Measurements from ENCODE around the gene SHBG.
"Not testable (repeated sequence)": the region's sequence is repeated elsewhere in the genome, so short reads cannot be mapped to it uniquely, and the experiment has no call there.

SHBG gene

DNA sequence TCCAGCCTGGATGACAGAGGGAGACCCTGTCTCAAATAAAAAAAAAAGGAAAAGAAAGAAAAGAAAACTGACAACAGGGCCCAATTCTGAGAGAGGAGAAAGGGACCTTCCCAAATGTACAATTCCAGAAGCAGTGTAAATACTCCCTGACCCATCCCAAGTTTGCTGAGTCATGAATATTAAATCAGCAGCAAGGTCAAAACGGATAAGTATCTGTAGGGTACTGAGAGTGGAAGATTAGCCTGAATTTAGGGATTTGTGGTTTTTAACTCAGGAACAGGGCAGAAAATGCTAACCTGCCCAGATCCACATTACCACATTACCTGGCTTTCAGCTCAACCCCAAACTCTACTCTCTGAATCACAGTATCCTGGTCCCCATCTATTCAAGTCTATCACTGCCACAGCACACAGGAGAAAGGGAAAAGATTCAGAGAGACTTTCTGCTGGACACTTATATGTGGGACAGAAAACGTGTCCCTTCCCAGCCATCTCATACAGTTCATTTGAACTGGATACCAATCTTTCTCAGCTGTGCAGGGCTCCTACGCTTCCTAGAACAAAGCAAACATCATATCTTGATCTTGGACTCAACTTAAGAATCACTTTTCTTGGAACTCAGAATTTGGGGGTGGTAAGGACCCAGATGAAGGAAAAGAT, 18.2 kb upstream of the SHBG start:
- DNase-seq (ENCODE audit: low read depth in 2 of 2): no peak

DNA sequence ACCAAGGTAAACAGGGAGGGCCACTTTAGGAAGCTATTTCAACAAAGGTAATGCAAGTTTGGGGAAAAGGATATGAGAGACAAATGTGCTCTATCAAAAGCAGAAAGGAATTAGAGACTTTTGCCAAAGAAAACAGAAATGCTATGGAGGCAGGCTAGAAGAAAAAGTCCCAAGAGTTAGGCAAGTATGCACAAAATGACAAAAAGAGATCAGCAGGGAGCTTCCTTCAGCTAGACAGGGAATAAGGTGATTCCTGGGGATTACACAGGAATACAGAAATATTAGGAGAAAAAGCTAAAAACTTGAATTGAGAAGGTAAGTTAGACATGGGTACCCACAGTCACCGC, 17.7 kb upstream of the SHBG start:
- no peak for DNase-seq (ENCODE audit: low read depth in 2 of 2)

DNA sequence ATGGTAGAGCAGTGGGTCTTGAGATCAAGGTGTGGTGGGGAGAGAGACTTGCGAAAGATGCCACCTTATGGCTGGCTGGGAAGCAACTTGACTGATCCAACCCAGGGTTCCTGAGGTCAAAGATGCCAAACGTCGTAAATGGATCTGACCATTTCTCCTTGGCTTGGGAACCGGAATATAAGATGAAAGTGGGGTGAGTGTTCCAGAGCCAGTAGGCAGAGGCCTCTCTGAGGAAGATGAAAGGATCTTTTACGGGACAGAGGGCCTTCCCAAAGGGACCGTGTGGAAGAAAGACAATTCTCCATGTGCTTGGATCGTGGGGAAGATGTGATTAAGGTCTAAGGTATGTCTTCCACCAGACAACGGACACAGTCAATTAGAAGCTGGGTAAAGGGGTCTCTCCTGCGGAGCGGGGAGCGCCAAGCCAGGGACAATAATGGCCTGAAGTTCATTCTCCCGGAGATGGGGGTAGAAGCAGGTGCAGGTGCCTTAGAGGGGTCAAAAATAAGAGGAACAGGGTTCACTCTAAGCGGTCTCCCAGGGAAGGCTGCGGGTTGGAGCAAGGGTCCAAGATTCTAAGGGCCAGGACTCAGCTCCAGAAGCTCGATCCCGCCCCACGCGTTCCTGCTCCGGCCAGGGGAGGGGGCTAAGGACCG, 16.0 kb upstream of the SHBG start:
- no peak for DNase-seq (ENCODE audit: low read depth in 2 of 2)

DNA sequence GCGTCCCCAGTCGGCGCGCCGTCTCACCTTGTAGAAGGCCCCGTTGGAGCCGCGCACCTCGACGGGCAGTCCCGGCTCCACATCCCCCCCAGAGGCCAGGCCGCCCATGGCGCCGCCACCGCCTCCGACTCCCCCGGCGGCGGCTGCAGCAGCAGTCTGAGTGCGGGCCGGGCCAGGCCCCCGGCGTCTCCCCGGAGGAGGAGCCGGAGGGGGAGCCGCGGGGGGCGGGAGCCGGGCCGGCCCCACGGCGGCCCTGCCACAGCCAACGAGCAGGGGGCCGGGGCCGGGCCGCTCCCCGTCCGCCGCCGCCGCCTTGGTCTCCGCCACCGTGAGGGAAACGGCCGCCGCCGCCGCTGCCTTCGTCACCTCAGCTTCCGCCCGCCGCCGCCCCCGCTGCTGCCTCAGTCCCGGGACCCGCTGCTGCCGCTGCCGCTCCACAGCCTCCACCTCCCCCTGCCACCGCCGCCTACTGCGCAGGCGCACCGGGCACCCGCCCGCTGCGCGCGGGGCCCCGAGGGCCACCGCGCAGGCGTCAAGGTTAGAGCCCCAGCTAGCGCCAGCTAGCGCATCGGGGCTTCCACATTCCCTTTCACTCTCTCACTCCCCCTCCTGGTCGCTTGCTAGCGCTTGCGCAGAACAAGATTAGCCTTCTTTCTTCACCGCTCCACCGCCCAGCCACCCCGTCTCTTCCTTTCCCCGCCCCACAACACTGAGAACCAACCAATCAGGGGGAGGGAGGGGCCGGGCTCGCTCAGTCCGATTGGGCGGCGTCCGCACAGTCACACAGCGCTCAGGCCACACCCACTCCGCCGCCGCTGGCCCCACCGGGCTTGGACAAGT, 15.3 kb upstream of the SHBG start, which contains the start of gene FXR2:
FXR2 (minus strand) TSS at position 473 of the 840 bp plus-strand sequence; CDS start at position 108, 365 bp downstream.
- peak; percentile 99 for DNase-seq (ENCODE audit: low read depth in 2 of 2)

DNA sequence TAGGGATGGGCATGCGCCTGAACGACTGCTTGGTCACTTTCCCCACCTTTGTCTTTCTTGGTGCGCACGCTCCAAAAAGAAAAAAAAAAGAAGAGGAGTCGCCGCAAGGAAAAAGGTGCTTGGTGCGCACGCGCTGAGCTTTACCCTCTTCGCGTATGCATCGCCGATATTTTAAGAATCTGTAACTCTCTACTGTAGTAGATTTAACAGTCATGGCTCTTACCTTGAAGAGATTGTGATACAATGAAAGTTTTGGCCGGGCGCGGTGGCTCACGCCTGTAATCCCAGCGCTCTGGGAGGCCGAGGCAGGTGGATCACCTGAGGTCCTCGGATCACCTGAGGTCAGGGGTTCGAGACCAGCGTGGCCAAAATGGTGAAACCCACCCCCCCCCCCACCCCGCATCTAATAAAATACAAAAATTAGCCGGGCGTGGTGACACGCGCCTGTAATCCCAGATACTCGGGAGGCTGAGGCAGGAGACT, 14.6 kb upstream of the SHBG start:
- DNase-seq (ENCODE audit: low read depth in 2 of 2): no peak

DNA sequence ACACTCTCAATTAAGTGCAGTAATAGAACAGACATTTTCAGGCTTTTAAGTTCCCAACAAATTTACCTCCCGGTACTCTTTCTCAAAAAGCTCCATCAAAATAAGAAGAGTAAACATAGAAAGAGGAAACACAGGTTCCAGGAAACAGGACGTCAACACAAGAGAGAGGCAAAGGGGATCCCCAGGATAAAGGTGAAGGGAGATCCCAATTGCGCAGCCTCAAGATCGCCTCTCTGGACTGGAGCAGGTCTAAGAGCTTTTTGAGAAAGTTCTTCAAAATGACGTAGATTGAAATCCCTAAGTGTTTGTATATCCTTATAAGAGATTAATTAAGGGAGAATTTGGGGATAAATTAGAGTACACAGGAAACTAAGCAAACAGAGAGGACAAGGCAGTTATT, 11.3 kb upstream of the SHBG start:
- DNase-seq (ENCODE audit: low read depth in 2 of 2): no peak

DNA sequence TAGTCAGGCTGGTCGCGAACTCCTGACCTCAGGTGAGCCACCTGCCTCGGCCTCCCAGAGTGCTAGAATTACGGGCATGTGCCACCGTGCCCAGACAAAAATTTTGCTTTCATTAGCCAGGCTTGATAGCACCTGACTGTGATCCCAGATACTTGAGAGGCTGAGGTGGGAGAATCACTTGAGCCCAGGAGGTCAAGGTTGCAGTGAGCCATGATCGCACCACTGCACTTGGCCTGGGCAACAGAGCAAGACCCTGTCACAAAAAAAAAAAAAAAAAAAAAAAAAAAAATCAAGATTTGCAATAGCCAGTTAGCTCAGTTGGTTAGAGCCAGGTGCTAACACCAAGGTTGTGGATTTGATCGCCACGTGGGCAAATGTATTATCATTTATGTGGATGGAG, 9.1 kb upstream of the SHBG start:
- no peak for DNase-seq (ENCODE audit: low read depth in 2 of 2)

DNA sequence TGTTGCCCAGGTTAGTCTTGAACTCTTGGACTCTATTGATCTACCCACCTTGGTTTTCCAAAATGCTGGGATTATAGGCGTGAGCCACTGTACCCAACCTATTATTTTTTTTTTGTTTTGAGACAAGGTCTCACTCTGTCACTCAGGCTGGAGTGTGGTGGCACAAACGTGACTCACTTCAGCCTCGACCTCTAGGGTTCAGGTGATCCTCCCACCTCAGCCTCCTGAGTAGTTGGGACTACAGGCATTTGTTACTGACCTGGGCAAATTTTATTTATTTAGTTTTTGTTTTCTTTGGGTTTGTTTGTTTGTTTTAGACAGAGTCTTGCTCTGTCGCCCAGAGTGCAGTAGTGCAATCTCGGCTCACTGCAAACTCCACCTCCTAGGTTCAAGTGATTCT, 6.3 kb upstream of the SHBG start:
- DNase-seq (ENCODE audit: low read depth in 2 of 2): no peak

DNA sequence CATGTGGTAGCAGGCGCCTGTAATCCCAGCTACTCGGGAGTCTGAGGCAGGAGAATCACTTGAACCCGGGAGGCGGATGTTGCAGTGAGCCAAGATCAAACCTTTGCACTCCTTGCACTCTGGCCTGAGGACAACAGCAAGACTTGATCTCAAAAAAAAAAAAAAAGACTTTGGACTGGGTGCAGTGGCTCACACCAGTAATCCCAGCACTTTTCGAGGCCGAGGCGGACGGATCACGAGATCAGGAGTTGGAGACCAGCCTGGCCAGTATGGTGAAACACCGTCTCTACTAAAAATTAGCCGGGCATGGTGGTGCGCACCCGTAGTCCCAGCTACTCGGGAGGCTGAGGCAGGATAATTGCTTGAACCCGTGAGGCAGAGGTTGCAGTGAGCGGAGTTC, 4.2 kb upstream of the SHBG start:
- not testable (repeated sequence) for DNase-seq (ENCODE audit: low read depth in 2 of 2)

DNA sequence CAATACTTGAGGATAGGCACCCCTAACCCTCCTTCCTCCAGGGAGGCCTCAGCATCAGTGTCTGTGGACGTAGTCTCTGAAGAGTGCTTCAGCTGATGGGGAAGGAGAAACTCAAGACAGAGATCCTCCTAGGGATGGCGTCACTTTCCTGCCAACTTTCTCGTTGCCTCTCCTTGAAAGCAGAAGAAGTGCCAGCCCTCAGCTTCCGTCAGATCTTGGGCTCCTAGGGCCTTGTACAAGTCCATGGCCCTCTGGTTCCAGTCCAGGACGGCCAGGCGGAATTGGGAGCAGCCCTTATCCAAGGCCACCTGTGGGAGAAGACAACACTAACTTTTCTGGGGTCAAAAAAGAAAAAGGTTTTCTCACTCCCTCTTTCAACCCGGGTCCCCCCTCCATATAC, 3.6 kb upstream of the SHBG start:
- DNase-seq (ENCODE audit: low read depth in 2 of 2): no peak

DNA sequence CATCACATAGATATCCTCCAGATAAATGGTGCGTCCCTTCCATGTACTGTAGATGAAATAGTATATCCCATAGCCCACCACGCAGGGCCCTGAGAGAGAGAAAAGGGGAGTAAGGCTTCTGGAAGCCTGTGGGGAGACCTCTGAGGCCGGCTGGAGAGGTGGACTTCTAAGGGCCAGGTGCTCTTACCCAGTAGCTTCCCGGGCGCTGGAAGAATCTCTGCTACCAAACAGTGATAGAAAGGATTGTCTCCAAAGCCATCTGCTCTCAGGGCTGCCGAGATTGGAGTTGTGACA, 3.0 kb upstream of the SHBG start:
- DNase-seq (ENCODE audit: low read depth in 2 of 2): no peak

DNA sequence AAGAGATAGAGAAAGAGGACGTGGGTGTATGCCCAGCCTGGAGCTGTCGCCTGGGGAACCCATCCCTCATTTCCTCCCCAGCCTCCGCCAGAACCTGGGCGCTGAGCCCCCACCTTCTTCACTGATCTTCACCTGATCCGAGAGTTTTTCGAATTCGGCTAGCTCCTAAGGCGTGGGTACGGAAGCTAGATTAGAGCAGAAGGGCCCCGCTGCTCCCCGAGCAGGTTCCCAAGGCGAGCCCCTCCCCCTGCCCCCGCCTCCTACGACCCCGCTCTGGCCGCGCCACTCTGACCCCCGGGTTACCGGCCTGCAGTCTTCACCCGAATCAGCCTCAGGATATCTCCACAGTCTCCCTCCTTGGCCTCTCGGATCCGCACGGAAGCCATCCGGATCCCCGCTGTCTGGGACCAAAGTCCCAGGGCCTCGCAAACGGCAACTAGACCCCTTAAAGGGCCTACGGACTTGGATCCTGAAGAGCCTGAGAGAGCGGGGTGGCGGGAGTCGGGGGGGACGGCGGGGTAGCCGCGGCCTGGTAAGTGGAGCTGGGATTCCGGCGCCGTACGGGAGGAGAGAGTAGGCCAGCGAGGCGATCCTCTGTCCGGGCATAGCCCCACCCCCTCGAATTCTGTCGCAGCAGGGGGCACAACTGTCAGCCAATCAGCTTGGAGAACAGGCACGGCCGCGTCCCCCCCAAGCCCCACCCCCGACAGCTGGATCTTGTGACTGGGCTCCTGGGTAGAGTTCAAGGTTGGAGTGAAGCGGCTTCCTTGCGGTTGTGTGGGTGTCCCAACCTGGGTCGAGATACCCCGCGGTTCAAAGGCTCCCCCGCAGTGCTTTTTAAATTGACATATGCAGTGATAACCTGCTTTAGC, 2.4 kb upstream of the SHBG start, which contains the start of gene SAT2:
SAT2 (minus strand) TSS at position 572 of the 872 bp plus-strand sequence; CDS start at position 386, 186 bp downstream.
- DNase-seq (ENCODE audit: low read depth in 2 of 2): peak; percentile 85 to 86

DNA sequence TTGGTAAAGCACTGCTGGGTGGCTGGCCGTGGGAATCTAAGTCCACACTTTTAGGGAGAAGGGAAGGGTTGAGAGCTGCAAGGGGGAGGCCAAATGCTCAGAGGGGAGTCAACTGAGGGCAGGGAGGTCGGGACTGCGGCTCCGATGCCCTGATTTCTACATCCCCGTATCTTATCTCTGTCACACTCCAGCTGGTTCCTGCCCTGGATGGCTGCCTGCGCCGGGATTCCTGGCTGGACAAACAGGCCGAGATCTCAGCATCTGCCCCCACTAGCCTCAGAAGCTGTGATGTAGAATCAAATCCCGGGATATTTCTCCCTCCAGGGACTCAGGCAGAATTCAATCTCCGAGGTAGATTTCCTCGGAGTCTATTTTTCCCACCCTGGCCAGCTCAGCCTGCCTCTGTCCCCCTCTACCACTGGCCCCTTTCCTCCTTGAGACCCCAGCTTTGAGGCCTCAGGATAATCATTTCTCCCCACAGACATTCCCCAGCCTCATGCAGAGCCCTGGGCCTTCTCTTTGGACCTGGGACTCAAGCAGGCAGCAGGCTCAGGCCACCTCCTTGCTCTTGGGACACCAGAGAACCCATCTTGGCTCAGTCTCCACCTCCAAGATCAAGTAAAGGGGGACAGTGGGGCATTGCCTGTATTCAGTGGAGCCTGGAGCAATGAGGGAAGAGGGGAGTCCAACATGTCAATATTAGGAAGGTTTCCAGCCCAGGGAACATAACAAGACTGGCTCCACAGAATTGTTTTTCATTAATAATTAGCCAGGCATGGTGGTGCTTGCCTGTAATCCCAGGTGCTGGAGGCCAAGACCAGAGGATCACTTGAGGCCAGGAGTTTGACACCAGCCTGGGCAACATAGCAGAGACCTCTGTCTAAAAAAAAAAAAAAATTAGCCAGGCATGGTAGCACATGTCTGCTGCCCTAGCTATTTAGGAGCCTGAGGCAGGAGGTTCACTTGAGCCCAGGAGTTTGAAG, 1.8 kb downstream of the SHBG start:
- DNase-seq (ENCODE audit: low read depth in 2 of 2): no peak

DNA sequence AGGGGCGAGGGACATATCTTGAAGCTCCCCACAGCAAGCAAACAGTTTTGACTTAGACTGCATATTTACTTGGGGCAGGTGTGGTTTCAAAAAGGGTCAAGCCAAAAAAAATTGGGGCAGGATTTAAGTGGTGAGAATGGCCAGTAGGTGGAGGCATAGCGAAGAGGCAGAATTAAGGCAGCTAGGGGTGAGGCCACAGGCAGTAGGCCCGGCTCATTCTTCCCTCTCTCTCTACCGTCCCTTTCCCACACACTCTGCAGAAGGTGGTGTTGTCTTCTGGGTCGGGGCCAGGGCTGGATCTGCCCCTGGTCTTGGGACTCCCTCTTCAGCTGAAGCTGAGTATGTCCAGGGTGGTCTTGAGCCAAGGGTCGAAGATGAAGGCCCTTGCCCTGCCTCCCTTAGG, 2.6 kb downstream of the SHBG start:
- no peak for DNase-seq (ENCODE audit: low read depth in 2 of 2)

DNA sequence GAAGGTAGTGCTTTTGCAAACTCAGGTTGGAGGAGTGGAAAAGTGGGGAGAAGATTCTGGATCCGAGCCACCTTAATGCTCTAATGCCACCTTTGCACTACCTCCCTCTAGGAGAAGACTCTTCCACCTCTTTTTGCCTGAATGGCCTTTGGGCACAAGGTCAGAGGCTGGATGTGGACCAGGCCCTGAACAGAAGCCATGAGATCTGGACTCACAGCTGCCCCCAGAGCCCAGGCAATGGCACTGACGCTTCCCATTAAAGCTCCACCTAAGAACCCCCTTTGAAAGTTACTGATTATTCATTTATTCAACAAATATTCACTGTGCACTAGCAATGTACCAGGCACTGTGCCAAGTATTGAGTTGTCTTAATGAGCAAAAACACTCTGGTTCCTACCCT, 3.2 kb downstream of the SHBG start:
- no peak for DNase-seq (ENCODE audit: low read depth in 2 of 2)

DNA sequence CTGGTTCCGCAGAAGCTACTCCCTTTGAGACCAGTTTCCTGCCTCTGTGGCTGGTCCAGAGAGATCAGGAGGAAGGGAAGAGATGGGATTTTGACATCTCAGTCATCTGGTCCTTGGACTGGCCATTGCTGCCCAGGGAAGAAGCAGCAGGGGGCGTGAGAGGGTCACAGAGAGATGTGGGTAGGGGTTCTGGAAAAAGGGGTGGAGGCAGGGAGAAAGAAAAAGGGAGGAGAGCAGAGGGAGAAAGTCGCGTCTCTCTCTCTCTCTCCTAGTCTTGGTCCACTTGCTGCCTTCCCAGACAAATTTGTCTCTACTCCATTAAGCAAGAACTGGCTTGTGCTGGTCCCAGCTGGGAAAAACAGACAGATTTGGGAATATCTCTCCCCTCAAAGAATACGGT, 4.4 kb downstream of the SHBG start:
- DNase-seq (ENCODE audit: low read depth in 2 of 2): no peak

DNA sequence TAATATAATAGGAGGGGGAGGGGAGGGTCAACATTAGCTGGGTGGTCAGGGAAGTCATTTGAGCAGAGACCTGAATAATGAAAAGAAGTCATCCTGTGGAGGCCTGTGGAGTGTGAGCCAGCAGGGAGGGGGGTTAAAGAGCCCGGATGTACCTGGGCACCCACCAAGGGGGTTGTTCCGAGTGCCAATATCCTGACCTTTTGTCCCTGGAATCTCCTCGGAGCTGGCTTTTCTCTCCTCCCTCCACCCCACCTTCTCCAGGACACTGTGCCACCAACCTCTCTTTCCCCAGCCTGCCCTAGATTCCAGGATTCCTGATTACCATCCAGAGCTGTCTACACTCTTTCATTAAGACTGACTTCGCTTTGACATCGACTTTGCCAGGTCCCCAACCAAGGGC, 6.2 kb downstream of the SHBG start:
- DNase-seq (ENCODE audit: low read depth in 2 of 2): no peak

DNA sequence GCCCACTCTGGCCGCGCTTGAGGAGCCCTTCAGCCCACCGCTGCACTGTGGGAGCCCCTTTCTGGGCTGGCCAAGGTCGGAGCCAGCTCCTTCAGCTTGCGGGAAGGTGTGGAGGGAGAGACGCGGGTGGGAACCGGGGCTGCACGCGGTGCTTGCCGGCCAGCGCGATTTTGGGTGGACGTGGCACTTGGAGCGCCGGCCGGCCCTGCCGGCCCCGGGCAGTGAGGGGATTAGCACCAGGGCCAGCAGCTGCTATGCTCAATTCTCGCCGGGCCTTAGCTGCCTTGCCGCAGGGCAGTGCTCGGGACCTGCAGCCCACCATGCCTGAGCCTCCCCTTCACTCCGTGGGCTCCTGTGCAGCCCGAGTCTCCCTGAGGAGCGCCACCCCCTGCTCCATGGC, 10.8 kb downstream of the SHBG start:
- DNase-seq (ENCODE audit: low read depth in 2 of 2): no peak

DNA sequence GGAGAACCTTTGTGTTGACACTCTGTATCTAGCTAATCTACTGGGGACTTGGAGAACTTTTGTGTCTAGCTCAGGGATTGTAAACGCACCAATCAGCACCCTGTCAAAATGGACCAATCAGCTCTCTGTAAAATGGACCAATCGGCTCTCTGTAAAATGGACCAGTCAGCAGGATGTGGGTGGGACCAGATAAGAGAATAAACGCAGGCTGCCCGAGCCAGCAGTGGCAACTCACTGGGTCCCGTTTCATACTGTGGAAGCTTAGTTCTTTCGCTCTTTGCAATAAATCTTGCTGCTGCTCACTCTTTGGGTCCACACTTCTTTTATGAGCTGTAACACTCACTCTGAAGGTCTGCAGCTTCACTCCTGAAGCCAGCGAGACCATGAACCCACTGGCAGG, 11.7 kb downstream of the SHBG start:
- DNase-seq (ENCODE audit: low read depth in 2 of 2): not testable (repeated sequence)

DNA sequence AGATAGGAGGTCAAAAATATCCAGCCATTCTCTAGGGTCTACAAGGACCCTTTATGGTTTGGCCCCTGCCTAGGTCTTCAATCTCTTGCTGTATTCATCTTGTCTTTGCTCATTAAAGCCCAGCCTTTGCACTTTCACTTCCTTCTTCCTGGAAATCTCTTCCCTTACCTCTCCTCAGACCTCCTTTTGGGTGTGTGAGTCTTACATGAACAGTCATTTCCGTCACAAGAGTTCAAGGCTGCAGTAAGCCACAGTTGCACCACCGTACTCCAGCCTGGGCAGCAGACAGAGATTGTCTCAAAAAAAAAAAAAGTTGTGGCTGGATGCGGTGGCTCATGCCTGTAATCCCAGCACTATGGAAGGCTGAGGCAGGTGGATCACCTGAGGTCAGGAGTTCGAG, 14.8 kb downstream of the SHBG start:
- DNase-seq (ENCODE audit: low read depth in 2 of 2): no peak

DNA sequence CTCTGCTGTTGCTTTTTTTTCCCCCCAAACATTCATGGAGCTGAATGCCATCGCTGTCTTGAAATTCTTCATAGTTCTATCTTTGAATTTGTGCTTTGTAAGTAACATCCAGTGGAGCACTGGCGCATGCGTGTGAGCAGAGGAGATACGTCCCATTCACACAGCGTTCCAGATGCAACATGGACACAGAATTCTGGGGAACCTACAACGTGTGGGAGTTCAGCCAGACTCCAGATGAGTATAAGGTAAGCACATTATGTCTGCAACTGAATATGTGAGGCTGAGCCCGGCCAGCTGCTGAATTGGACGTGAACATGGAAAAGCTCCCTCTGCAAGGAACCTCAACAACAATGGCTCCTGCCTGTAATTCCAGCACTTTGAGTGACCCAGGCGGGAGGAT, 16.5 kb downstream of the SHBG start:
- no peak for DNase-seq (ENCODE audit: low read depth in 2 of 2)
